ENCODE measurements around the gene PDE3A.

- no peak for TF ChIP-seq CTCF (IDR thresholded peaks at IDR 0.05)
- TF ChIP-seq POLR2A (IDR thresholded peaks at IDR 0.05), result no peak
- TF ChIP-seq POLR2AphosphoS5 (IDR thresholded peaks at IDR 0.05), result no peak
These were observed 326.9 kb downstream of the PDE3A start, which contains the start of gene SLCO1C1 for GRCh38 chr12:20695232-20695631.

All from prostate gland (tissue), 2 donors.